ENCODE data around the gene PDIK1L.

PDIK1L gene

DNA sequence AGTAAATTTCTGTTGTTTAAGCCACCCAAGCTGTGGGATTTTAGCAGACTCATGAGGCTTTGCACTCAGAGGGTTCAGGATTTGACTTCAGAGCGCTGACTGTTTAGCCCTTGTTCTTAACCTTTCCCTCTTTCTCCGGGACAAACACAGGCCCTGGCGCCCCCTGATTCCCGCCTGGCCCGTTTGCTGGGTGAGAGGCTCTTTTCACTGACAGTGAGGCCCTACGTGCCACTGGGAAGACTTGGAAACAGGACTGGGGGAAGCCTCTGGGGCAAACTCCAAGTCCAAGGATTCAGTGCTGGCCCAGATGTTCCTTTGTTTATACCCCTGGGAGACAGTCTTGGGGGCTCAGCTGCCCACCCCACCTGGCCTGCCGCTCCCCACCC is 32.5 kb upstream of the PDIK1L start:
- DNase-seq (ENCODE audit: low read depth): no peak
- H3K4me3 ChIP-seq (ENCODE audit: low read length): no peak overlapping the region
- TF ChIP-seq, protein P1, sequence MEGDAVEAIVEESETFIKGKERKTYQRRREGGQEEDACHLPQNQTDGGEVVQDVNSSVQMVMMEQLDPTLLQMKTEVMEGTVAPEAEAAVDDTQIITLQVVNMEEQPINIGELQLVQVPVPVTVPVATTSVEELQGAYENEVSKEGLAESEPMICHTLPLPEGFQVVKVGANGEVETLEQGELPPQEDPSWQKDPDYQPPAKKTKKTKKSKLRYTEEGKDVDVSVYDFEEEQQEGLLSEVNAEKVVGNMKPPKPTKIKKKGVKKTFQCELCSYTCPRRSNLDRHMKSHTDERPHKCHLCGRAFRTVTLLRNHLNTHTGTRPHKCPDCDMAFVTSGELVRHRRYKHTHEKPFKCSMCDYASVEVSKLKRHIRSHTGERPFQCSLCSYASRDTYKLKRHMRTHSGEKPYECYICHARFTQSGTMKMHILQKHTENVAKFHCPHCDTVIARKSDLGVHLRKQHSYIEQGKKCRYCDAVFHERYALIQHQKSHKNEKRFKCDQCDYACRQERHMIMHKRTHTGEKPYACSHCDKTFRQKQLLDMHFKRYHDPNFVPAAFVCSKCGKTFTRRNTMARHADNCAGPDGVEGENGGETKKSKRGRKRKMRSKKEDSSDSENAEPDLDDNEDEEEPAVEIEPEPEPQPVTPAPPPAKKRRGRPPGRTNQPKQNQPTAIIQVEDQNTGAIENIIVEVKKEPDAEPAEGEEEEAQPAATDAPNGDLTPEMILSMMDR (conservative IDR thresholded peaks at IDR 0.05; ENCODE audit: low read depth, low read length): no peak

DNA sequence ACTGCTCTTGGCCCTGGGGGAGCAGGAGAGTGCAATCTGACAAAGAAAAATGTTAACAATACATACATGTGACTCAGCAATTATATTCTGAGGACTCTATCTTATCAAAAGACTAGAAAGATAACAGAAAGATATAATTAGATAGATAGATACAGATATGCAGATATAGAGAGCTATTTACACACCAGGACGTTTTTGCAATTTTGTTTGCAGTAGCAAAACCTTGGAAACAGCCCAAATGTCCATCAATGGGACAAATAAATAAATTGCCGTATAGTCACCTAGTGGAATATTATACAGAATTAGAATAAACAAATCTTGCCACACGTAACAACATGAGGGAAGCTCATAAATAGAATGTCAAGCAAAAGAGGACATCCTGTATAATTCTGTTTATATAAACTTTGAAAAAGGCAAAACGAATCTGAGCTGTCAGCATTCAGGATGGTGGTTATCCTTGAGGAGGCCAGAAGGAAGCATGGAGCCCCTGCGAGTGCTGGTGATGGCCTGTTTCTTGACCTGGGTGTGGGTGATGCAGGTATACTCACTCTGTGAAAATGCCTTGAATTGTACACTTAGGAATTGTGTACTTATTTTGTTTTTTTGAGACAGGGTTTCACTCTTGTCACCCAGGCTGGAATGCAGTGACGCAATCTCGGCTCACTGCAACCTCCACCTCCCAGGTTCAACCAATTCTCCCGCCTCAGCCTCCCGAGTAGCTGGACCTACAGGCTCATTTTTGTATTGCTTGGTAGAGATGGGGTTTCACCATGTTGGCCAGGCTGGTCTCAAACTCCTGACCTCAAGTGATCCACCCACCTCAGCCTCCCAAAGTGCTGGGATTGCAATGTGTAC is 31.4 kb upstream of the PDIK1L start:
- TF ChIP-seq, protein P1 (conservative IDR thresholded peaks at IDR 0.05; ENCODE audit: low read depth, low read length): no peak
- no peak overlapping the region for H3K4me3 ChIP-seq (ENCODE audit: low read length)
- no peak for DNase-seq (ENCODE audit: low read depth)

DNA sequence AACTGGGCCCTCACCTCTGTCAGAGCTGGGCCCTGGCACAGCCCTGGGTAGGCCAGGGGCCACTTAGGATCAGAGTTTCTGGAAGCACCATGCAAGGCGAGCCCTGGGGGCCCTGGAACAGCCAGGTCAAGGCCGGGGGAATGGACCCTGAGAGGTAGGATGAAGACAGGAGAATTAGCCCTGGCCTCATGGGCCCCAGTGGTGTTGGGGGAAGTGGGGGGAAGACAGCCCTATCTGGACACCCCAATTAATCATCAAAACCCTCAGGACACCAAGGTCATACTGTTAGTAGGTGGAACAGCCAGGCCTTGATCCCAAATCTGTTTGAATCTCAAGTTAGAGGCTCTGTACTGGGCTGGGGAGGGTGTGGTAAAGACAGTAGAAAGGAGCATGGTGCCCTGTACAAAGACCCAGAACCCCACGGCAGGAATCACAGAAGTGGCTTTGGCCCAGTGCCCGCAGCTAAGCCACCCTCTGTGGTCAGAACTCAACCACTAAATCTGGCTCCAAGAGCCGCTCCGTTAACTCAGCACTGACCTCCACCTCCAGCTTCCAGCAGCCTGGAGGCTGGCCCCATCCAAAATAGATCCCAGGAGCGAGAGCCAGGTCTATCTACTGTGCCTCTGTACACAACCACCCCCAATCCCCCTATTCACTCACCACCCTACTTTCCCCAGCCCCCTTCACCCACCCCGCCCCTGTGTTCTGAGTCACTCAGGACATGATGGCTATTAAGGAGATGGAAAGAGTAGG is 30.2 kb upstream of the PDIK1L start:
- TF ChIP-seq, protein P1 (conservative IDR thresholded peaks at IDR 0.05; ENCODE audit: low read depth, low read length): no peak
- no peak for DNase-seq (ENCODE audit: low read depth)
- H3K4me3 ChIP-seq (ENCODE audit: low read length): no peak overlapping the region

DNA sequence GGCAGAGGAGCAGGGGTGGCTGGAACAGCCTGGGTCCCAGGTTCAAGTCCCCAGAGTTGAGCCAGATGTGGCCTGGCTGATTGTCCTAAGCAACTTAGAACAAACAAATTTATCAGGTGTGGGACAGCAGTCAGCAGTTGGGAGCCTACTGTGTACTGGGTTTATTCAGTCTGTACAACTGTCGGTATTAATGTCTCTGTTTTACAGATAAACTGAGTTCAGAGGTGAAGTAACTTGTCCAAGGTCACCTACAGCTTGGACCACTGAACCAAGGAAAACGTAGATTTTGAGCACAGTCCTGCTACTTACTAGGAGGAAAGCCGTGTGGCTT is 29.6 kb upstream of the PDIK1L start:
- TF ChIP-seq, protein P1 (conservative IDR thresholded peaks at IDR 0.05; ENCODE audit: low read depth, low read length): no peak
- DNase-seq (ENCODE audit: low read depth): no peak

DNA sequence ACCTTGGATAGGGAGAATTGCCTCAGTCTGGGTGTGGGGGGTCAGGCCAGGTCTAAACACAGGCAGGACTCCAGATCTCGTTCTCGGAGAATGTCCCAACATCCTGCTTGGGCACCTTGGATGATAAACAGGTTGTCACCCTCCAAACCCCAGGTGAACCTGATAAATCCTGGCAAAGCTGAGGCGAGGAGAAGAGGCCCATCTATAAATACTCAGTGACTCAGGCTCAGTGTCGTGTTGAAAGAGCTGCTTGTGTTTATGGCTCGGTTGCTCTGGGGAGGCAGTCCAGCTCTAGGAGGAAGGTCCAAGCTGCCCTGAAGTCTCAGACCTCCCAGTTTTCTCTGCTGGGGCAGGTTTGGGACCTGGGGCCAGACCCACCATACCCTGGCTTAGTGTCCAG is 28.4 kb upstream of the PDIK1L start:
- TF ChIP-seq, protein P1 (conservative IDR thresholded peaks at IDR 0.05; ENCODE audit: low read depth, low read length): no peak
- DNase-seq (ENCODE audit: low read depth): no peak
- H3K4me3 ChIP-seq (ENCODE audit: low read length): no peak overlapping the region

More for the DNA sequence above, 29.6 kb upstream of the PDIK1L start:
- no peak overlapping the region for H3K4me3 ChIP-seq (ENCODE audit: low read length)

DNA sequence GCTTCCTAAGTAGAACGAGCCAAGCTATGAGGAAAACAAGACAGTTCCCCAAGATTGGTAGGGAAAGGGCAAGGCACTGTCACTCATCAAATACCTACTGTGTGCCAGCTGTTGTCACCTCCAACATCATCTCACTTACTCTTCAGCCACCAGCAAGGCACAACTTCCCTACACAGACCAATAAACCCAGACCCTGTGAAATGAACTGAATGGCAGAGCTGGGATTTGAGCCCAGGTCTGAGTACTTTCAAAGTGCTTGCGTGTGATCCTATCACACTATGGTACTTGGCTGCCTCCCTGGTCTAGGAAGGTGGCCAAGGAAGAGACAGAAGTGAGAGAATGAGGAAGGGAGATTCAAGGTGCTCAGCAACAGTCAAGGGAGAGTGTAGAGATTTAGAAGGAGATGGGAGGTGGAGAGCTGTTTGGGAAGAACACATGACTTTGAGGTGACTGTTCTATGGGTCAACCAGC is 27.5 kb upstream of the PDIK1L start:
- DNase-seq (ENCODE audit: low read depth): no peak
- TF ChIP-seq, protein P1 (conservative IDR thresholded peaks at IDR 0.05; ENCODE audit: low read depth, low read length): no peak
- H3K4me3 ChIP-seq (ENCODE audit: low read length): no peak overlapping the region

Measured in retinal pigment epithelial cell (primary cell).